ENCODE measurements around the gene RALBP1. TPM values are rescaled to one million over a fixed set of nuclear protein-coding genes. Genes with fewer than 3 reads are reported as not detected.

RALBP1 gene
- total and polyA plus RNA-seq, 9 of the 15 experiments (the other 6 are each of a cell fraction or from before 2014, with no cell fraction given) = 10.9 to 70.0 (median 61.3) TPM

DNA sequence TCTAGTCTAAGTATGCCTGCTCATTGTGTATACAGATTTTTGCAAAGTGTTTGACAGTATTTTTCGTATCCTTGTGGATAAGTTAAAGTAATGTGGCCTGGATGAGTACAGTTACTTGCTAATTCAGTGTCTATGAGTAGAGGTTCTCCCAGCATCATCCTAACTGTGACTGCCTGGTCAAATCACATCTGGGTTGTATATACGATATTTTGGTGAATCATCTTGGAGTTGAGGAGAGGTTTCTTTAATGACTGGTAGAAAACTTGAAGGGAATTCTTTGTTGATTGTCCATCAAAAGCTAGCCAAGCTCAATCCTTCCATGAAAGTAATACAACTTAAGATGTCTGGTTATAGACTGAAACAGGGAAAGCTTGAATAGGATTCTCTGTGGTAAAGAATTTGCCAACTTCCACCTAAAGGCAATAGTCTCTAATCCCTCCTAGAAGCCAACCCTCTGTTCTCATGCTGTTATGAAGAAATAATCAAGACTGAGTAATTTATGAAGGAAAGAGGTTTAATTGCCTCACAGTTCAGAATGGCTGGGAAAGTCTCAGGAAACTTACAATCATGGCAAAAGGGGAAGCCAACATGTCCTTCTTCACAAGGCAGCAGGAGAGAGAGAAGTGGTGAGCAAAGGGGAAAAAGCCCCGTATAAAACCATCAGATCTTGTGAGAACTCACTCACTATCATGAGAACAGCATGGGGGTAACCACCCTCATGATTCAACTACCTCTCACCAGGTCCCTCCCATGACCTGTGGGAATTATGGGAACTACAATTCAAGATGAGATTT is 19.4 kb upstream of the RALBP1 start:
- in situ Hi-C loops (cut with MboI) (no loop called here), intact Hi-C loops (cut with micrococcal nuclease) (no loop called here)
- ATAC-seq (no peak), DNase-seq (ENCODE audit: extremely low read depth in 1 of 4, low spot score in 3 of 4) (no peak), FAIRE-seq (no peak)
- no peaks in the 10 kb centered on the region for H3K36me3 ChIP-seq (ENCODE audit: control insufficient read depth, insufficient read depth, low read length)
- ChIA-PET POLR2A (interaction anchor here (0.9 kb wide), 1 partner anchor 9 kb away, joined by 3 read pairs; no protein-coding TSS in a partner anchor), CTCF (ENCODE audit: low intra/inter-chr PET ratio) (no interaction called here)
- H3K9ac ChIP-seq (ENCODE audit: insufficient read depth in 1 of 2, low read depth in 2 of 2, low read length in 2 of 2) = no peak overlapping the region
- no peak overlapping the region for H3K4me3 ChIP-seq
- TF ChIP-seq CBX3 (IDR thresholded peaks at IDR 0.05; ENCODE audit: borderline replicate concordance in 1 of 2, low read length in 2 of 2) (0 out of 3 replicates have a peak, but pooled peaks of 1 of the 2 experiments have one; percentile 9), SIRT6 (IDR thresholded peaks at IDR 0.05; ENCODE audit: low read depth, low read length) (no peak), ZNF449 (CRISPR knock-in tag; IDR thresholded peaks at IDR 0.05) (no peak), PKNOX1 (IDR thresholded peaks at IDR 0.05) (no peak), TRIM28 (IDR thresholded peaks at IDR 0.05) (0 out of 2 replicates have a peak, but pooled peaks have one; percentile 17), ZNF766 (CRISPR knock-in tag; conservative IDR thresholded peaks at IDR 0.05) (peak; percentile 83), BRCA1 (IDR thresholded peaks at IDR 0.05) (no peak), BRCA1 (CRISPR knock-in tag; IDR thresholded peaks at IDR 0.05) (no peak), SPI1 (IDR thresholded peaks at IDR 0.05; ENCODE audit: borderline replicate concordance, low read depth, low read length) (peak; percentile 59), TRIM24 (IDR thresholded peaks at IDR 0.05) (peak; percentile 3 to 46; a peak in 1 of 4 replicates), MAFF (IDR thresholded peaks at IDR 0.05; ENCODE audit: low read length) (no peak), GATAD2B (IDR thresholded peaks at IDR 0.05; ENCODE audit: borderline replicate concordance) (no peak)
- no peak overlapping the region for H3K4me2 ChIP-seq (ENCODE audit: insufficient read depth, low read length)
- H3K9me3 ChIP-seq (replicated peaks; ENCODE audit: control insufficient read depth, insufficient read depth, low read depth, low read length) = peaks cover 7% of the 10 kb centered on the region; the same call in 1 of the 2 replicates
- H3K9me1 ChIP-seq (ENCODE audit: control insufficient read depth, insufficient read depth, low read length) = no peaks in the 10 kb centered on the region
- H3K27ac ChIP-seq (ENCODE audit: extremely low read depth, low read depth, low read length) = no peak overlapping the region
- H2AFZ ChIP-seq (ENCODE audit: low read depth, low read length) = no peak overlapping the region
- no peaks in the 10 kb centered on the region for H4K20me1 ChIP-seq (replicated peaks; ENCODE audit: control insufficient read depth, insufficient read depth, low read length)
- no TSS peak for BruUV-seq (replicated peaks)
- H3K79me2 ChIP-seq (ENCODE audit: control insufficient read depth, insufficient read depth, low read length) = no peaks in the 10 kb centered on the region
- 30% methylated on average over 3 of the region's 3 CpGs for WGBS (ENCODE audit: insufficient coverage, low coverage, missing lambda C conversion rate)
- 0 out of 5 replicates have a peak, but pooled peaks cover 0 to 2% of the 10 kb centered on the region in 2 experiments for H3K4me1 ChIP-seq (replicated peaks in 1 of 2; ENCODE audit: control insufficient read depth in 2 of 2, insufficient read depth in 2 of 2, low read length in 2 of 2)
- H3K27me3 ChIP-seq (ENCODE audit: control insufficient read depth in 2 of 2, insufficient read depth in 2 of 2, low read length in 2 of 2) = no peaks in the 10 kb centered on the region

All from K562 (cell line).